ENCODE data around the gene EIF2A.
"Not testable (repeated sequence)": the region's sequence is repeated elsewhere in the genome, so short reads cannot be mapped to it uniquely, and the experiment has no call there.

The EIF2A gene

DNA sequence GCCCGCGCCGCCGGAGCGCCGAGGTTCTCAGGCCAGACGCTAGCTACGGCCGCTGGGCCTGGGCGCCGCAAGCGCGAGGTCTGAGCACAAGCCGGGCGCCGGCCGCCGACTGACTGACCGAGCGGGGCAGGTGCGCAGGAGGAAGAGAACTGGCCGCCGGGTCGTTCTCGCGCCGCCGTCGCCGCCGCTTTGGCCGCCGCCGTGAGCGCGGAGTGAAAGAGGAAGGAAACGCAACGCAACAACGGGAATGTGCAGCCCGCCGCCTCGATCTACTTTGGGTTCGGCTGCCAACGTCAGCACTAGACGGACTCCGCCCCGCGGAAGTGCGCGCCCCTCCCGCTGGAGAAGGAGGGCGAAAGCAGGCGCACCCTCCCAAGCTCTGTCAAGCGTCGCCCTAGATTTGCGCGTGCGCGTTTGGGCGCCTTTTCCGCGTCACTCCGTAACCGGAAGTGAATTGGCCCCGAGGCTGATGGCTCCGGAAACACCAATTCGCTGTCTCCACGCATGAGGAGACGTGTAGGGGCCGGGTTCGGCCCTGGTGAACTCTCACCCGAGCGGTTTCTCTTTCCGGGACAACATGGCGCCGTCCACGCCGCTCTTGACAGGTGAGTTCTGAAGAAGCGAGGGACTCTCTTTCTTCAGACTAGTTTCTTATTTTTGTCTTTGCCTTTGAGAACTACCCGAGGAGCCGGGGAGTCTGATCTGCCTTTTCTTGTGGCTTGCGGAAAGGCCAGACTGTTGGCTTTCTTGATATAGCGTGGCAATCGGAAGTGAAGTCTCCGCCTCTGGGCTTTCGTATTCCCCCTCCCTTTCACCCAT is at the start of gene EIF2A, which contains the start of gene SERP1:
EIF2A (plus strand) TSS at position 562 of the 819 bp plus-strand sequence; CDS start at position 578, 16 bp downstream.
SERP1 (minus strand) TSS at position 271 of the 819 bp plus-strand sequence. CDS start 361 bp downstream, outside the sequence.
- DNase-seq (ENCODE audit: low read depth in 2 of 2, low spot score in 1 of 2) = peak; percentile 98

- DNase-seq (ENCODE audit: low read depth in 2 of 2, low spot score in 1 of 2) = no peak
Measured at GRCh38 chr3:150497956-150498355, 48.6 kb upstream of the EIF2A start.

DNA sequence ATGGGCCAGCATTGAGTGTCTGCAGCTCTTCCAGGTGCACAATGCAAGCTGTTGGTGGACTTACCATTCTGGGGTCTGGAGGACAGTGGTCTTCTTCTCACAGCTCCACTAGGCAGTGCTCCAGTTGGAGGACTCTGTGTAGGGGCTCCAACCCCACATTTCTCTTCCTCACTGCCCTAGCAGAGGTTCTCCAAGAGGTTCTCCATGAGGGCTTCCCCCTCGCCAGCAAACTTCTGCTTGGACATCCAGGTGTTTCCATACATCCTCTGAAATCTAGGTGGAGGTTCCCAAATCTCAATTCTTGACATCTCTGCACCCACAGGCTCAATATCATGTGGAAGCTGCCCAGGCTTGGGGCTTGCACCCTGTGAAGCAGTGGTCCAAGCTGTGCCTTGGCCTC is 45.6 kb upstream of the EIF2A start:
- DNase-seq (ENCODE audit: low read depth in 2 of 2, low spot score in 1 of 2) = not testable (repeated sequence)

GRCh38 chr3:150503402-150504099 is 43.0 kb upstream of the EIF2A start:
- no peak for DNase-seq (ENCODE audit: low read depth in 2 of 2, low spot score in 1 of 2)

GRCh38 chr3:150504483-150504882 is 42.1 kb upstream of the EIF2A start:
- DNase-seq (ENCODE audit: low read depth in 2 of 2, low spot score in 1 of 2) = no peak

GRCh38 chr3:150508401-150508800 is 38.2 kb upstream of the EIF2A start:
- DNase-seq (ENCODE audit: low read depth in 2 of 2, low spot score in 1 of 2) = no peak

- DNase-seq (ENCODE audit: low read depth in 2 of 2, low spot score in 1 of 2) = no peak
Measured at GRCh38 chr3:150509780-150510179, 36.8 kb upstream of the EIF2A start.

GRCh38 chr3:150511122-150511821 is 35.3 kb upstream of the EIF2A start:
- no peak for DNase-seq (ENCODE audit: low read depth in 2 of 2, low spot score in 1 of 2)

DNA sequence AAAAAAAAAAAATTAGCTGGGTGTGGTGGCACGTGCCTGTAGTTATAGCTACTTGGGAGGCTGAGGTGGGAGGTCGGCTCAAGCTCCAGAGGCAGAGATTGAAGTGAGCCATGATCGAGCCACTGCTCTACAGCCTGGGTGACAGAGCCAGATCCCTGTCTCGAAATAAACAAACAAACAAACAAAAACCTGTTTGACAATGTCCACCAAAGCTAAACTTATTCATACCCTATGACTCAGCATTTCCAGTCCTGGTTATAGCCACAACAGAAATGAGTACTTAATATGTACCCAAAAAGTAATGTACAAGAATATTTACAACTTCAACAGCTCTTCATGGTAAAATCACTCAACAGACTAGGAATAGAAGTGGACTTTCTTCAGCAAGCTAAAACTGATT is 31.4 kb upstream of the EIF2A start:
- no peak for DNase-seq (ENCODE audit: low read depth in 2 of 2, low spot score in 1 of 2)

- DNase-seq (ENCODE audit: low read depth in 2 of 2, low spot score in 1 of 2) = no peak
Measured at GRCh38 chr3:150519026-150519425, 27.6 kb upstream of the EIF2A start.

DNA sequence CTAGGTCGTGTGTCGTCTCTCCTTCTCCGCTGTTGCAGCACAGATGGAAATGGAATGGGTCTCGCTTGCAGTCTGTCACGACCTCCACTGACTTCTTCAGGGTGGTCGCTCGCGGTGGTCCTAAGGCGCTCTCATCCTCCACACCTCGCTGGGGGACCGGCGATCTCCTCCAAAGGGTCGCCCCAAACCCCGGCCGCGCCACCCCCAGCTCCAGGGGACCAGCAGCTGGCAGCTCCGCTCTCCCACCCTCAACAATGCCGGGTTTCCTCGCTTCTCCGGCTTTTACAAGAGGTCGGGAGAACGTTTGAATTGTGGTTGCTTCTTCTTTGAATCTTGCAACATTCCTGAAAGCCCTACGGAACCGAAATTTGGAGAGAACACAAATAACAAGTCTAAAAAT is 26.2 kb upstream of the EIF2A start:
- no peak for DNase-seq (ENCODE audit: low read depth in 2 of 2, low spot score in 1 of 2)

DNA sequence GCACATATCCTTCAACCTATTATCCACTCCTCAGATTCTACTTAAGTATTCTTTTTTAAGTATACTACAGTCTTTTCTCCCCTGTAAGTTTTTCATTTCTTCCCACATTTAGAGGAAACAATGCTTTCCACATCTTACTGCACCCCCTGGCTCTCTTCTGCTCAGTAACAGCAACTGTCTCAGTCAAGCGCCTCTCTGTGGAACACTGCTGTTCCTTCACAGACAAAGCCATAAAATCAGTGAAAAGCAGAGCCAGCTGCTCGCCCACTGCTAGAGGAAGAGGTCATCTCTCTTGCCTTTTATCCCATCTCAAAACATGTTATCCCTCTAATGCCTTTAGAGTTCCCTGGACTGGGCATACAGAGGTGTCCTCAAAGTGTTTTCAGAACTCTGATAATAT is 25.1 kb upstream of the EIF2A start:
- no peak for DNase-seq (ENCODE audit: low read depth in 2 of 2, low spot score in 1 of 2)

DNA sequence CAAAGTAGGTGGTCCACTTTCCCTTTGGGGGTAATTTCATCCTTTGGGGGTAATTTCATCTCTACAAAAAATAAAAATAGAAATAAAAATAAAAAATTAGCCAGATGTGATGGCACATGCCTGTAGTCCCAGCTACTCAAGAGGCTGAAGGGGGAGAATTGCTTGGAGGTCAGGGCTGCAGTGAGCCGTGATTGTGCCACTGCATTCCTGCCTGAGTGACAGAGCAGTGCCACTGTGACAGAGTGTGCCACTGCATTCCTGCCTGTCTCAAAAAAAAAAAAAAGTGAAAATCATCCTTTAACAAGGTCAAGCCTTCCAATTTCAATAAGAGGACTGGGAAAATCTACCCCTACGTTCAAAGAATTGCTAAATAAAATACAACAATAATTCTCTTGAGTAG is 23.0 kb upstream of the EIF2A start:
- no peak for DNase-seq (ENCODE audit: low read depth in 2 of 2, low spot score in 1 of 2)

GRCh38 chr3:150527464-150528255 is 18.9 kb upstream of the EIF2A start:
- DNase-seq (ENCODE audit: low read depth in 2 of 2, low spot score in 1 of 2) = no peak

DNA sequence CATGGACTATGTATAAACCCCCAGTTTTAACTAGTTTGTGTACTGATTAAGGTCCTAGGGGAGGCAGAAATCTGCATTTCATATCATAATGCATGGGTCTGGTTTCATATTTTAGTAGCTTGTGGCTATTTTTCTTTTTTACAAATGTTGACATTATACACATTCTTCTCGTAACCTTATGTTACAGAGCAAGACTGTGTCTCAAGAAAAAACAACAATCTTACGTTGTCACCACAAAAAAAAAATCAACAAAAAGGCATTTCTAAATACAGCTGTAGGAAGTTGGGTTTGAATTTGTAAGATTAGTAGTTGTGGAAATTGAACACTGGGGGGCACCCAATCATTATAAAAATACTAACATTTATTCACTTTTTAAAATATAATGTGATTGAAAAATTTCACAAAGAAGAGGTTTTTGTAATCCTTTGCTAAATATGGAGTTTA is 18.2 kb upstream of the EIF2A start:
- DNase-seq (ENCODE audit: low read depth in 2 of 2, low spot score in 1 of 2) = no peak

- no peak for DNase-seq (ENCODE audit: low read depth in 2 of 2, low spot score in 1 of 2)
Measured at GRCh38 chr3:150531775-150532174, 14.8 kb upstream of the EIF2A start.

- no peak for DNase-seq (ENCODE audit: low read depth in 2 of 2, low spot score in 1 of 2)
Measured at GRCh38 chr3:150535204-150535603, 11.4 kb upstream of the EIF2A start.

DNA sequence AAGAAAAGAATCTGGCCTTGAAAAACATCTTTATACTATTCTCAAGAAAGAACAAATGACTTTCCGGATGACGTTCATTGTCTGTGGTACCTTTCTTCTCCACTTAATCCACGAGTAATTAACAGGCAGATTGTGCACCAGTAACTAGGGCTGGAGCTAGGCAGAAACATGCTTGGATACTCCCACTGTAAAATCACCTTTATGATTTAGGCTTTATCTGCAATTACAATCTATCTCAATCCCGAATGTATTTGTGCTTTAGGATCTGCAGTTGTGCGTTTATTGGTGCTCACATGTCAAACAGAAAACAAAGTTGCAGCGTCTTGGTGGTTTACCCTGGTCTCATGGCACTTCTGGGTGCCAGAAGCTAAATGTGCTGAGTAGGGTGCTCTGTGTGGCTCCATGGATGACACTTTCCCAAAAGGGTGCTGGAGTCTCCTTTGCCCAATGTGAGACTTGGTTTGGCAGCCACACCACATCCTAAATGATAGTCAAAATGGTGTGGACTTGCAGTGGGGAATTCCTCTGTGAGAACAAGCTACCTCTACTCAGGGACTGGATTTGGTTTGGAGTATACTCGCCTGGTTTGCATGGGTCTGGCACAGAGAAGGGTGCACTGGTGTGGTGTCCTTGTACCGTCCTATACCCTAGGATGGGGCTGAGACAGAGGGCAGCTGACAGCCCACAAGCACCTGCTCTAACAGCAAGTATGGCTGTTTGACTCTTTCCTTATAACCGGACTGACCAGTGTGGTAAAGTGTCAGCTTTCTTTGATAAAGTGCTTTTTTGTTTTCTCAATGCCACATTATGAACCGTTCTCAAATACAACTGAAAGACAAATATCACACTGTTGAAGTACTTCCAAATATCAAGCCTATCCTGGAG is 8.0 kb upstream of the EIF2A start:
- DNase-seq (ENCODE audit: low read depth in 2 of 2, low spot score in 1 of 2) = no peak

- DNase-seq (ENCODE audit: low read depth in 2 of 2, low spot score in 1 of 2) = no peak
Measured at GRCh38 chr3:150540297-150540696, 6.3 kb upstream of the EIF2A start.

GRCh38 chr3:150540991-150541390 is 5.6 kb upstream of the EIF2A start:
- DNase-seq (ENCODE audit: low read depth in 2 of 2, low spot score in 1 of 2) = no peak
